Measurements from ENCODE around the gene SPATA1. TPM values are rescaled to one million over a fixed set of nuclear protein-coding genes. Genes with fewer than 3 reads are reported as not detected.

SPATA1 gene
- total and polyA plus RNA-seq, 12 donors, result 0.29 to 1.5 (median 0.71) TPM; not detected in 5

DNA sequence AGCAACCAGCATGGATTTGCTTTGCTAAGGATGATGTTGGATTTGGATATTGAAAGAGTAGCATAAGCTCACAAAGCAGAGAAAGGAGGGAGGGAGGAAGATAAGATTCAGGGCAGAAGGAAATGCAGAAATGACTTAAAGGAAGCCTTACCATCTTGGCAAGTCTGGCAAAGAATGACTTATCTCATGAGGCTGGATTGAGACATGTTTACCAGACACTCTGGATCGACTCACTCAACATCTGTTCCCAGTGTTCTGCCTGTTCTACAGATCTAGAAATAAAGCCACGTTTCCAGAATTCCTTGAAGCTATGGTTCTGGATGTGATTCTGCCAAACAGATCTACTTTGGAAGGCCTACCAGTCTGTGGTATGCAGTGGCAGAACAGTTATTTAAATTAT is 106.8 kb downstream of the SPATA1 start:
- H3K36me3 ChIP-seq (replicated peaks in 1 of 2), result no peaks in the 10 kb centered on the region
- no peak for TF ChIP-seq POLR2A (IDR thresholded peaks at IDR 0.05)
- TF ChIP-seq, protein P1, sequence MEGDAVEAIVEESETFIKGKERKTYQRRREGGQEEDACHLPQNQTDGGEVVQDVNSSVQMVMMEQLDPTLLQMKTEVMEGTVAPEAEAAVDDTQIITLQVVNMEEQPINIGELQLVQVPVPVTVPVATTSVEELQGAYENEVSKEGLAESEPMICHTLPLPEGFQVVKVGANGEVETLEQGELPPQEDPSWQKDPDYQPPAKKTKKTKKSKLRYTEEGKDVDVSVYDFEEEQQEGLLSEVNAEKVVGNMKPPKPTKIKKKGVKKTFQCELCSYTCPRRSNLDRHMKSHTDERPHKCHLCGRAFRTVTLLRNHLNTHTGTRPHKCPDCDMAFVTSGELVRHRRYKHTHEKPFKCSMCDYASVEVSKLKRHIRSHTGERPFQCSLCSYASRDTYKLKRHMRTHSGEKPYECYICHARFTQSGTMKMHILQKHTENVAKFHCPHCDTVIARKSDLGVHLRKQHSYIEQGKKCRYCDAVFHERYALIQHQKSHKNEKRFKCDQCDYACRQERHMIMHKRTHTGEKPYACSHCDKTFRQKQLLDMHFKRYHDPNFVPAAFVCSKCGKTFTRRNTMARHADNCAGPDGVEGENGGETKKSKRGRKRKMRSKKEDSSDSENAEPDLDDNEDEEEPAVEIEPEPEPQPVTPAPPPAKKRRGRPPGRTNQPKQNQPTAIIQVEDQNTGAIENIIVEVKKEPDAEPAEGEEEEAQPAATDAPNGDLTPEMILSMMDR (IDR thresholded peaks at IDR 0.05), result no peak
- H3K27me3 ChIP-seq, result no peaks in the 10 kb centered on the region
- DNase-seq, result no peak
- no peaks in the 10 kb centered on the region for H3K9me3 ChIP-seq (replicated peaks in 1 of 3)
- WGBS, 4 donors, result 72 to 81% (median 74%) methylated on average over 2 of the region's 2 CpGs
- intact Hi-C loops (cut with DNase I), result no loop called here
- H3K4me1 ChIP-seq (replicated peaks in 1 of 2), result no peaks in the 10 kb centered on the region
- H3K4me3 ChIP-seq, result no peak overlapping the region
- no peak overlapping the region for H3K27ac ChIP-seq

DNA sequence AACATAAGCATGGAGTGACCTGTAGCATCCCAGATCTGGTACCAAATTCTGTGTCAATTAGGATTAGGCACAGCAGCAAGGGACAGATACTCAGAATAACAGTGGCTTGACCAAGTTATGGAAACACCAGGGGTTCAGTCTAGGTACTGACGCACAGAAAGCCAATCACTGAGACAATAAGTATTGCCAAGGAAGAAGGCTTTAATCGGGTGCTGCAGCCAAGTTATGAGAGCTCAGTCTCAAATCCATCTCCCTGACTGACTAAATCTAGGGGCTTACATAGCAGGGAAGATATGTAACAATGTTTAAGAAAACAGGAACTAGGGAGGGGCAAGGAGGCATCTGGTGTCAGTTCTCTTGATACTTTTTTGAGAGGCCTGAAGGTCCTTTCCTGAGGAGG is 107.7 kb downstream of the SPATA1 start:
- H3K36me3 ChIP-seq (replicated peaks in 1 of 2), result no peaks in the 10 kb centered on the region
- no peak overlapping the region for H3K4me3 ChIP-seq
- TF ChIP-seq, protein P1 (IDR thresholded peaks at IDR 0.05), result no peak
- no peak for TF ChIP-seq POLR2A (IDR thresholded peaks at IDR 0.05)
- H3K9me3 ChIP-seq (replicated peaks in 1 of 3), result no peaks in the 10 kb centered on the region
- 88 to 95% (median 90%) methylated on average over 2 of the region's 2 CpGs for WGBS, 4 donors
- H3K27ac ChIP-seq, result no peak overlapping the region
- no peak for DNase-seq
- intact Hi-C loops (cut with DNase I), result no loop called here
- no peaks in the 10 kb centered on the region for H3K27me3 ChIP-seq
- no peaks in the 10 kb centered on the region for H3K4me1 ChIP-seq (replicated peaks in 1 of 2)

DNA sequence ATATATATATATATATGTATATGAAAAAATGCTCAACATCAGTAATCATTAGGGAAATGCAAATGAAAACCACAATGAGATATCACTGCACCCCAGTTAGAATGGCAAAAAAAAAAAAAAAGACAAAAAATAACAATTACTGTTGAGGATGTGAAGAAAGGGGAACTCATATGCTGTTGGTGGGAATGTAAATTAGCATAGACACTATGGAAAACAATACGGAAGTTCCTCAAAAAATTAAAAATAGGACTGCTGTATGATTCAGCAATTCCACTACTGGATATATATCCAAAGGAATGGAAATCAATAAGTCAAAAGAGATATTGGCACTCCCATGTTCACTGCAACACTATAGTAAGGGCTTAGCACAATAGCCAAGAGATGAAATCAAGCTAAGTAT is 109.6 kb downstream of the SPATA1 start:
- no peaks in the 10 kb centered on the region for H3K27me3 ChIP-seq
- TF ChIP-seq, protein P1 (IDR thresholded peaks at IDR 0.05), result no peak
- TF ChIP-seq POLR2A (IDR thresholded peaks at IDR 0.05), result no peak
- DNase-seq, result no peak
- WGBS, 4 donors, result 64 to 78% (median 68%) methylated on average over 1 of the region's 1 CpG
- no peaks in the 10 kb centered on the region for H3K36me3 ChIP-seq (replicated peaks in 1 of 2)
- no peak overlapping the region for H3K4me3 ChIP-seq
- no peak overlapping the region for H3K27ac ChIP-seq
- no peaks in the 10 kb centered on the region for H3K9me3 ChIP-seq (replicated peaks in 1 of 3)
- peaks cover 8 to 11% of the 10 kb centered on the region in 2 donors for H3K4me1 ChIP-seq (replicated peaks in 1 of 2)
- intact Hi-C loops (cut with DNase I), result no loop called here

Other genes with a start within 250 kb of the SPATA1 start
- 1 to 10 TPM; 1.3 to 8.0 (median 4.5) TPM for gene SAMD13, start 204.7 kb upstream of the SPATA1 start, total RNA-seq
- 1 to 10 TPM; 1.0 to 5.9 (median 2.0) TPM for gene SAMD13, start 204.7 kb upstream of the SPATA1 start, polyA plus RNA-seq
- gene DNASE2B, start 107.9 kb upstream of the SPATA1 start, total RNA-seq, result under 1 TPM in 5 of 9 donors, not detected in 4; 0.24 to 0.61 (median 0.39) TPM
- 1 to 10 TPM in 1 of 3 donors, under 1 TPM in 2; 0.10 to 1.2 (median 0.31) TPM for gene DNASE2B, start 107.9 kb upstream of the SPATA1 start, polyA plus RNA-seq
- 10 to 100 TPM; 23.4 to 48.0 (median 27.3) TPM for gene RPF1, start 27.1 kb upstream of the SPATA1 start, total RNA-seq
- 10 to 100 TPM; 12.4 to 66.9 (median 21.5) TPM for gene RPF1, start 27.1 kb upstream of the SPATA1 start, polyA plus RNA-seq
- 10 to 100 TPM; 34.0 to 81.5 (median 72.4) TPM for gene GNG5, start 195 bp downstream of the SPATA1 start, total RNA-seq
- gene GNG5, start 195 bp downstream of the SPATA1 start, polyA plus RNA-seq, result 100 to 1,000 TPM in 1 of 3 donors, 10 to 100 TPM in 2; 61.5 to 172 (median 76.8) TPM
- 10 to 100 TPM; 11.1 to 45.2 (median 28.9) TPM for gene CTBS, start 68.1 kb downstream of the SPATA1 start, total RNA-seq
- 10 to 100 TPM in 1 of 3 donors, 1 to 10 TPM in 2; 6.3 to 34.0 (median 8.3) TPM for gene CTBS, start 68.1 kb downstream of the SPATA1 start, polyA plus RNA-seq
- gene SSX2IP, start 184.1 kb downstream of the SPATA1 start, total RNA-seq, result 1 to 10 TPM; 2.1 to 5.8 (median 4.2) TPM
- gene SSX2IP, start 184.1 kb downstream of the SPATA1 start, polyA plus RNA-seq, result 10 to 100 TPM in 1 of 3 donors, 1 to 10 TPM in 2; 1.3 to 10.0 (median 2.5) TPM